HL-60/S4 (cell line): ENCODE results near the gene ANO1.
"Not testable (repeated sequence)": the region's sequence is repeated elsewhere in the genome, so short reads cannot be mapped to it uniquely, and the experiment has no call there.

Experiments used
- in situ Hi-C: fragments of 300-500 bp; cut with MboI; formaldehyde crosslinking; loops from 2 replicates; pipeline ENCODE4 v1.14.3; 2022; ENCODE audit warnings: low sequenced_read_pairs

ANO1 gene

GRCh38 chr11:70205049-70205725 lies 127.1 kb downstream of the ANO1 start:
- in situ Hi-C loops, result no loop called here

GRCh38 chr11:70205766-70206165 lies 127.6 kb downstream of the ANO1 start:
- in situ Hi-C loops, result no loop called here

GRCh38 chr11:70206226-70206981 lies 128.3 kb downstream of the ANO1 start:
- in situ Hi-C loops, result no loop called here

GRCh38 chr11:70206982-70207376 lies 128.9 kb downstream of the ANO1 start:
- in situ Hi-C loops, result no loop called here

GRCh38 chr11:70207531-70208131 lies 129.5 kb downstream of the ANO1 start:
- in situ Hi-C loops, result no loop called here

- in situ Hi-C loops, result no loop called here
These were observed 131.3 kb downstream of the ANO1 start for GRCh38 chr11:70209391-70209912.

GRCh38 chr11:70210051-70210501 lies 132.0 kb downstream of the ANO1 start:
- in situ Hi-C loops, result no loop called here

GRCh38 chr11:70210530-70210929 lies 132.4 kb downstream of the ANO1 start:
- in situ Hi-C loops, result no loop called here

GRCh38 chr11:70212227-70212811 lies 134.2 kb downstream of the ANO1 start:
- in situ Hi-C loops, result no loop called here

- in situ Hi-C loops, result not testable (repeated sequence)
These were observed 139.3 kb downstream of the ANO1 start for GRCh38 chr11:70217388-70217787.

- in situ Hi-C loops, result not testable (repeated sequence)
These were observed 140.0 kb downstream of the ANO1 start for GRCh38 chr11:70218076-70218475.

GRCh38 chr11:70220136-70220535 lies 142.0 kb downstream of the ANO1 start:
- in situ Hi-C loops, result no loop called here

- in situ Hi-C loops, result no loop called here
These were observed 142.8 kb downstream of the ANO1 start for GRCh38 chr11:70220920-70221319.

- in situ Hi-C loops, result no loop called here
These were observed 147.6 kb downstream of the ANO1 start for GRCh38 chr11:70225681-70226177.

- in situ Hi-C loops, result no loop called here
These were observed 148.1 kb downstream of the ANO1 start for GRCh38 chr11:70226183-70226582.

- in situ Hi-C loops, result no loop called here
These were observed 148.8 kb downstream of the ANO1 start for GRCh38 chr11:70226967-70227366.

- in situ Hi-C loops, result no loop called here
These were observed 151.6 kb downstream of the ANO1 start for GRCh38 chr11:70229737-70230136.

GRCh38 chr11:70230151-70230839 lies 152.2 kb downstream of the ANO1 start:
- in situ Hi-C loops, result no loop called here

GRCh38 chr11:70230840-70231710 lies 153.0 kb downstream of the ANO1 start:
- in situ Hi-C loops, result no loop called here

- in situ Hi-C loops, result no loop called here
These were observed 154.9 kb downstream of the ANO1 start for GRCh38 chr11:70233034-70233433.
